Caco-2 (cell line): ENCODE results near the gene RFX1. TPM values are rescaled to one million over a fixed set of nuclear protein-coding genes. Genes with fewer than 3 reads are reported as not detected.

Experiments used
- BruUV-seq: library from RNA; stranded (reverse); fragments of 400-500 nt; replicated peaks from 2 replicates; lab custom pipeline; 2021; lab: Mats Ljungman, UMichigan
- CTCF ChIA-PET: fragments of 300-600 bp; sonication (Branson Sonifier 250); formaldehyde crosslinking; loops from one replicate; lab custom pipeline; 2022; ENCODE audit warnings: antibody characterized with exemption; lab: Charles Lee
- POLR2A ChIA-PET: fragments of 300-600 bp; sonication (Branson Sonifier 250); formaldehyde crosslinking; loops from one replicate; lab custom pipeline; 2022; ENCODE audit warnings: antibody characterized with exemption; lab: Charles Lee
- DNase-seq, 2 experiments: peaks; one replicate each; pipeline versions ENCODE4 v3.0.0 to v3.0.0-alpha.2; 2020 to 2022
- H3K27me3 ChIP-seq: replicated peaks from 2 replicates; pipeline ENCODE4 v1.6.0; 2011; ENCODE audit warnings: low read length; ENCODE audit not compliant: control insufficient read depth, insufficient read depth
- H3K36me3 ChIP-seq: 2 replicates; pipeline ENCODE4 v1.5.1; 2011; ENCODE audit warnings: low read length; ENCODE audit not compliant: control insufficient read depth, insufficient read depth
- H3K4me1 ChIP-seq: fragments of 250-450 bp; sonication (Bioruptor Pico); 2 replicates; pipeline ENCODE4 v1.5.1; 2020; ENCODE audit warnings: mild to moderate bottlenecking
- H3K4me3 ChIP-seq: 2 replicates; pipeline ENCODE4 v1.5.1; 2011; ENCODE audit warnings: low read depth, mild to moderate bottlenecking, control low read depth, low read length
- H3K9me3 ChIP-seq: fragments of 250-450 bp; sonication (Bioruptor Pico); 2 replicates; pipeline ENCODE4 v1.5.1; 2020; ENCODE audit warnings: mild to moderate bottlenecking, moderate library complexity
- H3K27ac Mint-ChIP-seq: one replicate; pipeline ENCODE4 v1.8.0; 2022; ENCODE audit warnings: mixed read lengths; ENCODE audit not compliant: unreplicated experiment
- H3K27me3 Mint-ChIP-seq: one replicate; pipeline ENCODE4 v1.8.0; 2022; ENCODE audit warnings: mixed read lengths; ENCODE audit not compliant: insufficient read depth, unreplicated experiment
- H3K36me3 Mint-ChIP-seq: one replicate; pipeline ENCODE4 v1.8.0; 2022; ENCODE audit warnings: mild to moderate bottlenecking, mixed read lengths; ENCODE audit not compliant: insufficient read depth, unreplicated experiment
- H3K4me1 Mint-ChIP-seq: one replicate; pipeline ENCODE4 v1.8.0; 2022; ENCODE audit warnings: low read depth, mixed read lengths; ENCODE audit not compliant: unreplicated experiment
- H3K4me3 Mint-ChIP-seq: one replicate; pipeline ENCODE4 v1.8.0; 2022; ENCODE audit warnings: mild to moderate bottlenecking, moderate library complexity, mixed read lengths; ENCODE audit not compliant: unreplicated experiment
- H3K9me3 Mint-ChIP-seq: one replicate; pipeline ENCODE4 v1.8.0; 2022; ENCODE audit warnings: mixed read lengths; ENCODE audit not compliant: unreplicated experiment
- intact Hi-C: fragments of 100-400 bp; cut with micrococcal nuclease; formaldehyde crosslinking; loops from one replicate; pipeline ENCODE4 v1.10.0; 2022; ENCODE audit not compliant: unreplicated experiment
- total RNA-seq: library from RNA; stranded (reverse); gene quantifications from 2 replicates; pipeline ENCODE4 v1.2.3, GENCODE V29; 2022
- TF ChIP-seq, protein P1 (sequence below), 2 experiments: fragments of 200-600 bp in 1 of 2; IDR thresholded peaks; 1 replicate in 1 of 2; 2 replicates in 1 of 2; pipeline versions ENCODE4 v1.5.1 to v1.8.0; 2011 to 2022; ENCODE audit warnings: antibody characterized with exemption in 1 of 2, control low read depth in 1 of 2, inconsistent platforms in 1 of 2, low read depth in 1 of 2, low read length in 1 of 2, mild to moderate bottlenecking in 1 of 2, moderate library complexity in 1 of 2; ENCODE audit not compliant: insufficient read depth in 1 of 2, severe bottlenecking in 1 of 2, unreplicated experiment in 1 of 2

The RFX1 gene
- total RNA-seq, 1 experiment from 2014 or later, result 11.5 TPM

DNA sequence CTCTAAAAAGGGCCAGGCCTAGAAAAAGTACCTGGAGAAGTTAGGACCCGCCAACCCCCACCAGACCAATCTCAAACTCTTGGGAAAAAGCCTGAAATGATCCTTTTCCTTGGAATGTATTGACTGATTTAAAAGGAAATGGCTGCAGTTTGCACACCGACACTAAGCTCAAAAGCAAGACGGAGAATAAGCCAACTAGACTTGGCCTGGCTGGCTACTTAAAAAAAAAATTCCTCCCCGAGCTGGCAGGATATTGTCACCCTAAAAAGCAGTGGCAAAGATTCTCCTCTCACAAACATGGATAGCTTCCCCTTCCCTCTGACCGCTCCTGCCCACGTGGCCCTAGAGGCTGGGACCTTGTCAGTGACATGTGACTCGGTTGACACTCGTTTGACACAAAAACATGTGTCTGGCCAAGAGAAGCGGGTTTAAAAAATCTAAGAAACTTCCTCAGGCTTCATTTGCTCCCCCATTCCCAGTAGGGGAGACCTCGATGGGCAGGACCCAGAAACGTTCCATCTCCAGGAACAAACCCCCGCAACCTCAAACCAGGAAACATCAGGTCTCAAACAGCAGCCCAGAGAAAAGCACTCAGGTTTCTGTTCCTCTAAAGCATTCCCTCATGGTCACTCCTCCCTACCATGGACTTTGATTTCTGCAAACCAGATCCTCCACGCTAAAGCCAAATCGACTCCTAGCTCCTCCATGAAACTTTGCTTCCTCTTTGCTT, 1.3 kb downstream of the RFX1 start:
- Mint-ChIP-seq H3K27ac (peak overlapping the region; percentile 77), H3K4me3 (peak overlapping the region; percentile 84), H3K4me1 (no peaks in the 10 kb centered on the region), H3K27me3 (no peaks in the 10 kb centered on the region), H3K9me3 (no peaks in the 10 kb centered on the region), H3K36me3 (peaks cover 25% of the 10 kb centered on the region)
- Histone ChIP-seq H3K36me3 (no peaks in the 10 kb centered on the region), H3K9me3 (no peaks in the 10 kb centered on the region), H3K27me3 (no peaks in the 10 kb centered on the region), H3K4me1 (no peaks in the 10 kb centered on the region), H3K4me3 (no peak overlapping the region)
- intact Hi-C loops, result loop anchor here (5.0 kb wide), 1 partner anchor 503 kb away; no protein-coding TSS in a partner anchor
- BruUV-seq, result no TSS peak
- ChIA-PET CTCF (no interaction called here), POLR2A (no interaction called here)
- TF ChIP-seq, protein P1, sequence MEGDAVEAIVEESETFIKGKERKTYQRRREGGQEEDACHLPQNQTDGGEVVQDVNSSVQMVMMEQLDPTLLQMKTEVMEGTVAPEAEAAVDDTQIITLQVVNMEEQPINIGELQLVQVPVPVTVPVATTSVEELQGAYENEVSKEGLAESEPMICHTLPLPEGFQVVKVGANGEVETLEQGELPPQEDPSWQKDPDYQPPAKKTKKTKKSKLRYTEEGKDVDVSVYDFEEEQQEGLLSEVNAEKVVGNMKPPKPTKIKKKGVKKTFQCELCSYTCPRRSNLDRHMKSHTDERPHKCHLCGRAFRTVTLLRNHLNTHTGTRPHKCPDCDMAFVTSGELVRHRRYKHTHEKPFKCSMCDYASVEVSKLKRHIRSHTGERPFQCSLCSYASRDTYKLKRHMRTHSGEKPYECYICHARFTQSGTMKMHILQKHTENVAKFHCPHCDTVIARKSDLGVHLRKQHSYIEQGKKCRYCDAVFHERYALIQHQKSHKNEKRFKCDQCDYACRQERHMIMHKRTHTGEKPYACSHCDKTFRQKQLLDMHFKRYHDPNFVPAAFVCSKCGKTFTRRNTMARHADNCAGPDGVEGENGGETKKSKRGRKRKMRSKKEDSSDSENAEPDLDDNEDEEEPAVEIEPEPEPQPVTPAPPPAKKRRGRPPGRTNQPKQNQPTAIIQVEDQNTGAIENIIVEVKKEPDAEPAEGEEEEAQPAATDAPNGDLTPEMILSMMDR (IDR thresholded peaks at IDR 0.05; ENCODE audit: insufficient read depth in 1 of 2, low read depth in 1 of 2, low read length in 1 of 2, severe bottlenecking in 1 of 2, unreplicated experiment in 1 of 2), result no peak
- no peak for DNase-seq

DNA sequence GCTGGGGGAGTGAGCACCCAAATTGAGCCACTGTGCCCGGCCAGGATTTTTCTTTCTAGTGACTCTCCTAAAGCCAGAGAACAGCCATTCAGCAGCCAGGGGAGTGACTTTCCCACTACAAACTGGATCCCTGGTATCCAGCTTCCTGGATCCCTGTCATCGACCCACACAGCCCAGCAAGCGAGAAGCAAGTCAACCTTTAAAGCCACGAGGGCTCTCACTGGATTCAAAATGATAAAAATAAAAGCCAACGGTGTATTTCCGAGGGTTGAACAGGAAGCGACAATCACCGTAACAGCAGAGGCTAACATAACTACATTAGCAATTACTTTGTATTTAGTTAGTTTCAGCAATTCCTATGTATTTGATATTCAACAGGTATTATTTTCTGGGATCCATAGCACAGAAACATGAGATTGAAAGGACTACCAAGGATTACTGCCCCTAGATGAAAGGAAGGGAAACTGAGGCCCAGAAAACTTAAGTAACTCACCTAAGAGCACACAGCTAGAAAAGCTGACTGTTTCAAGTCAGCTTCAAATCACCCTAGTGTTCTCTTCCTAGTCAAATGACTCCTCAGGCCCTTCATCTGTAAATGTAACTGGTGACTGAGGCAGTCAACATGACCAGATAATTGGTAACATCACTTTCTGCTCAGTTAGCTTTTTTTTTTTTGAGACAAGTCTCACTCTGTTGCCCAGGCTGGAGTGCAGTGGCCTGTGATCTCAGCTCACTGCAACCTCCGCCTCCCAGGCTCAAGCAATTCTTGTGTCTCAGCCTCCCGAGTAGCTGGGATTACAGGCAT, 2.7 kb downstream of the RFX1 start:
- CTCF ChIA-PET, result no interaction called here
- no peaks in the 10 kb centered on the region for H3K4me1 Mint-ChIP-seq
- no TSS peak for BruUV-seq

More for the DNA sequence above, 2.7 kb downstream of the RFX1 start:
- intact Hi-C loops, result no loop called here
- no peak for DNase-seq
- POLR2A ChIA-PET, result no interaction called here
- peaks cover 25% of the 10 kb centered on the region for H3K36me3 Mint-ChIP-seq
- Histone ChIP-seq H3K4me3 (no peak overlapping the region), H3K4me1 (no peaks in the 10 kb centered on the region), H3K36me3 (no peaks in the 10 kb centered on the region; the same call in 1 of the 2 replicates), H3K27me3 (no peaks in the 10 kb centered on the region), H3K9me3 (no peaks in the 10 kb centered on the region)
- no peaks in the 10 kb centered on the region for H3K9me3 Mint-ChIP-seq
- no peaks in the 10 kb centered on the region for H3K27me3 Mint-ChIP-seq
- TF ChIP-seq, protein P1 (IDR thresholded peaks at IDR 0.05; ENCODE audit: insufficient read depth in 1 of 2, low read depth in 1 of 2, low read length in 1 of 2, severe bottlenecking in 1 of 2, unreplicated experiment in 1 of 2), result no peak
- H3K4me3 Mint-ChIP-seq, result no peak overlapping the region
- no peak overlapping the region for H3K27ac Mint-ChIP-seq
